ENCODE data around the gene PMS2.
"Not testable (repeated sequence)": the region's sequence is repeated elsewhere in the genome, so short reads cannot be mapped to it uniquely, and the experiment has no call there.

The PMS2 gene, protein sequence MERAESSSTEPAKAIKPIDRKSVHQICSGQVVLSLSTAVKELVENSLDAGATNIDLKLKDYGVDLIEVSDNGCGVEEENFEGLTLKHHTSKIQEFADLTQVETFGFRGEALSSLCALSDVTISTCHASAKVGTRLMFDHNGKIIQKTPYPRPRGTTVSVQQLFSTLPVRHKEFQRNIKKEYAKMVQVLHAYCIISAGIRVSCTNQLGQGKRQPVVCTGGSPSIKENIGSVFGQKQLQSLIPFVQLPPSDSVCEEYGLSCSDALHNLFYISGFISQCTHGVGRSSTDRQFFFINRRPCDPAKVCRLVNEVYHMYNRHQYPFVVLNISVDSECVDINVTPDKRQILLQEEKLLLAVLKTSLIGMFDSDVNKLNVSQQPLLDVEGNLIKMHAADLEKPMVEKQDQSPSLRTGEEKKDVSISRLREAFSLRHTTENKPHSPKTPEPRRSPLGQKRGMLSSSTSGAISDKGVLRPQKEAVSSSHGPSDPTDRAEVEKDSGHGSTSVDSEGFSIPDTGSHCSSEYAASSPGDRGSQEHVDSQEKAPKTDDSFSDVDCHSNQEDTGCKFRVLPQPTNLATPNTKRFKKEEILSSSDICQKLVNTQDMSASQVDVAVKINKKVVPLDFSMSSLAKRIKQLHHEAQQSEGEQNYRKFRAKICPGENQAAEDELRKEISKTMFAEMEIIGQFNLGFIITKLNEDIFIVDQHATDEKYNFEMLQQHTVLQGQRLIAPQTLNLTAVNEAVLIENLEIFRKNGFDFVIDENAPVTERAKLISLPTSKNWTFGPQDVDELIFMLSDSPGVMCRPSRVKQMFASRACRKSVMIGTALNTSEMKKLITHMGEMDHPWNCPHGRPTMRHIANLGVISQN

DNA sequence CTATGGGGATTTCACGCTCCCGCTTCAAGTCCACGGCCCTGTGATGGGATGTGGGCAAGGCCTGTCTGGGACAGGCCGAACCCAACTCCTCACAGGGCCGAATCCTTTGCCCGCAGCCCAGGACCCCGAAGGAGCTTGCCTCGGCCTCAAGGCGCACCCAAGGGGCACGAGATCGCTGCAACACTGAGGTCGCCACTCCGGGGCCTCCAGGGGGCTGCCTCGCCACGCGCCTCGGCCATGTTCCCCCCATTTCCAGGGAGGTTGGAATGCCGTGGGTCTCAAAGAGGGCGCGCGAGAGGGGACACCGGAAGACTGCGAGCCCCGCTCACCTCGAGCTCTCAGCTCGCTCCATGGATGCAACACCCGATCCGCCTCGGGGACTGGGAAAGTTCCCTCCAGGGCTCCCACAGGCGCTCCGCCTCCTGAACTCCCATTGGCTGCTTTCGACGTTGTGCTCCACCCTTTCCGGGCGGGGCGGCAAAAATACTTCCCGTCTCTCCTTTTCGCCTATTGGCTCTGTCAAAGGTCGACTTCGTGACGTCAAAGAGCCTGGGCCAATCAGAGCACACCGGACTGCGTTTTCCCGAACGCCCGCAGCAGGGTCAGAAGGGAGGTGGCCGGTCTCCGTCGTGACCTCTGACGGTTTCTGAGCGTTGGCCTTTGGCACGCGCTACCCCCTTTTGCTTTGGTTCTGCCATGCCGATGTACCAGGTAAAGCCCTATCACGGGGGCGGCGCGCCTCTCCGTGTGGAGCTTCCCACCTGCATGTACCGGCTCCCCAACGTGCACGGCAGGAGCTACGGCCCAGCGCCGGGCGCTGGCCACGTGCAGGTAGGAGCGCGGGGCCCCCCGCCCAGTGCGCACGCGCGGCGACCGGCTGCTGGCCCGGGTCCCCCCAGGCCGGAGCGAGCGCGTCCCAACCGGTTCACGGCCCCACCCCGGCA is at the start of gene PMS2, which contains the start of gene AIMP2:
Gene PMS2, minus strand, starts transcription at position 382 of the 944 bp plus-strand sequence. Its CDS starts 30 bp downstream, at position 352.
Gene AIMP2, plus strand, starts transcription at position 605 of the 944 bp plus-strand sequence. Its CDS starts 92 bp downstream, at position 697.
- peak; percentile 91 to 99 for DNase-seq

GRCh38 chr7:6057316-6058129 is 48.7 kb upstream of the PMS2 start:
- no peak for DNase-seq

- DNase-seq = no peak
Measured at GRCh38 chr7:6056616-6057015, 47.8 kb upstream of the PMS2 start.

DNA sequence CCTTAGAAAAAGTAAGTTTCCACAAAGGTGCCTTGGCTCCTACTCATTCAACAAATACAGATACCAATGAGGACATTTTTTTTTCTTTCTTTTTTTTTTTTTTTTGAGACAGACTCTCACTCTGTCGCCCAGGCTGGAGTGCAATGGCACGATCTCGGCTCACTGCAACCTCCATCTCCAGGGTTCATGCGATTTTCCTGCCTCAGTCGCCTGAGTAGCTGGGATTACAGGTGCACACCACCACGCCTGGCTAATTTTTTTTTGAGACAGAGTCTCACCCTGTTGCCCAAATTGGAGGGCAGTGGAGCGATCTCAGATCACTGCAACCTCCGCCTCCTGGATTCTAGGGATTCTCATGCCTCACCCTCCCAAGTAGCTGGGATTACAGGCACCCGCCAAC is 42.3 kb upstream of the PMS2 start:
- DNase-seq = not testable (repeated sequence)

GRCh38 chr7:6049780-6050179 is 40.9 kb upstream of the PMS2 start:
- DNase-seq = no peak

- DNase-seq = no peak
Measured at GRCh38 chr7:6035686-6036085, 26.8 kb upstream of the PMS2 start.

DNA sequence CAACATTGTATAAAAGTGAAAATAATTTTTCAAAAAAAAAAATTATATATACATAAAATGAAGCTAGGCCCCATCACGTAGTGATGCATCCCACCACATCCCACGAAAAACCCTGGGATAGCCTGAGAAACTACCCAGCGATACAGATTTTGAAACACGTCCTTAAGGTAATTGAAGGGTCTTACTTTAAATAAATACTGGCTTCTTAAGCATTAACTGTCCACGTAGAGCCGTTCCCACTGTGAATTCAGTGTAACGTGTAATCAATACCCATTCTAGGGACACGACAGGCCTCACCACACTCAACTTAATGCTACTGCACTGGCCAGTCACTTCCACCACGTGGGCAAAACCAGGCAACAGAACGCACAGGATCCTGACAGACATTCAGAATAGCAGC is 26.3 kb upstream of the PMS2 start:
- DNase-seq = no peak

- DNase-seq = no peak
Measured at GRCh38 chr7:6032641-6033040, 23.8 kb upstream of the PMS2 start.

DNA sequence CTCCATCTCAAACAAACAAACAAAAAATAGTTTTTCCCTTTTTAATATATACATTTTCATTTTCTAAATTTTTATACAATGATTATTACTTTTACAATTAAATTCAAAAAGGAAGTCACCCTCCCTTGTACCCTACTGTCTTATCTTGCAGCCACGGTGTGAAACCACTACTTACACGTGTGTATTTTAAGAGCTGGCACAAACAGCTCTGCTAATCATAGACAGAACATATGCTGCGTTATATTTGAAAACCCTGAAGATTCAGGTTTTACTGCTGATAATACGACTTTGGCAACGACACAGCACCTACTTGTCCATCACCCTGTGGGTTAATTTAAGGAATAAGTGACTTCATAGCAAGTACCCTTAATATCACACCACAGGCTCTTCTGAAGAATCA is 23.3 kb upstream of the PMS2 start:
- DNase-seq = no peak

GRCh38 chr7:6031567-6031966 is 22.7 kb upstream of the PMS2 start:
- no peak for DNase-seq

- DNase-seq = no peak
Measured at GRCh38 chr7:6030988-6031387, 22.1 kb upstream of the PMS2 start, which contains the start of gene ANKRD61. TSS of gene ANKRD61 (plus strand) at chr7:6031376. CDS start at chr7:6031376, 0 bp downstream.

GRCh38 chr7:6028563-6028962 is 19.7 kb upstream of the PMS2 start:
- DNase-seq = no peak

DNA sequence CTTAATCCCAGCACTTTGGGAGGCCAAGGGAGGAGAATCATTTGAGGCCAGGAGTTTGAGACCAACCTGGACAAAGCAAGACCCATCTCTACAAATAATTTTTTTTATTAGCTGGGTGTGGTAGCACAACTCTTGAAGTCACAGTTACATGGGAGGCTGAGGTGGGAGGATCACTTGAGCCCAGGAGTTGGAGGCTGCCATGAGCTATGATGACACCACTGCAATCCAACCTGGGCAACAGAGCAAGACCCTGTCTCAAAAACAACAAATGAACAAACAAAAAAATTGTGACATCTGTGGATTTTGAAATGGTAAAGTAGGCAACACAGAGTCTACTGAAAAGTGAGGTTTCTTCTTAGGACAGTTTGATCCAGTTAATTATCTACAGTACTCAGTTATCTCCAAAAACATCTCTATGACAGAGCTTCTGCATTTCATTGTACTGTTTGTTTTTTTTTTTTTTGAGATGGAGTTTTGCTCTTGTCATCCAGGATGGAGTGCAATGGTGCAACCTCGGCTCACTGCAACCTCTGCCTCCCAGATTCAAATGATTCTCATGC is 19.0 kb upstream of the PMS2 start:
- no peak for DNase-seq

GRCh38 chr7:6026820-6027311 is 18.0 kb upstream of the PMS2 start:
- DNase-seq = no peak

- DNase-seq = no peak
Measured at GRCh38 chr7:6026011-6026819, 17.4 kb upstream of the PMS2 start.

GRCh38 chr7:6023974-6024435 is 15.2 kb upstream of the PMS2 start:
- no peak for DNase-seq

GRCh38 chr7:6022707-6023106 is 13.9 kb upstream of the PMS2 start:
- DNase-seq = no peak

- DNase-seq = no peak
Measured at GRCh38 chr7:6020371-6021286, 11.8 kb upstream of the PMS2 start.

DNA sequence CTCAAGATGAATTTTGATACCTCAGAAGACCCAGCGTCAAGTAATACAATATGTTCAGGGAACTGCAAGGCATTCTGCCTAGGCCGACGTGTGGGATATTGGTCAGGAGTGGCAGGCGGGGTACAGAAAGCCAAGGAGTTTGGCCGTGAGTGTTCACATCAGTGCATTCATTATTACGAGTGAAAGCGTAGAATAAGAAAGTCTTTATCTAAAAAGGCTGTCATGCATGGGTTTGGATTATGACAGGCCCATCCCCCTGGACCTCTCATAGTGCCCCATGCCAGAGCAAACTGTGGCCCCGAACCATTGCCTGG is 7.8 kb upstream of the PMS2 start:
- no peak for DNase-seq

Data from cerebellar nuclear complex (tissue), 1 donor.